Right atrium auricular region (tissue), 2 donors: Measurements from ENCODE around the gene ITGAV. TPM values are rescaled to one million over a fixed set of nuclear protein-coding genes. Genes with fewer than 3 reads are reported as not detected.

Experiments
- DNase-seq: peaks from one replicate; pipeline ENCODE4 v3.0.0-alpha.2; 2019; ENCODE audit warnings: low spot score
- H3K27ac ChIP-seq, 2 donors: fragments of 200-600 bp; sonication (generic); 1 replicate in 1 of 2; 2 replicates in 1 of 2; pipeline ENCODE4 v1.5.1; 2016 to 2019
- H3K27me3 ChIP-seq, 2 donors: fragments of 200-600 bp; sonication (generic); one replicate each; pipeline versions ENCODE4 v1.5.1 to v1.6.0; 2017 to 2019
- H3K36me3 ChIP-seq: fragments of 200-600 bp; sonication (generic); one replicate; pipeline ENCODE4 v1.5.1; 2016
- H3K4me1 ChIP-seq, 2 donors: fragments of 200-600 bp; sonication (generic); one replicate each; pipeline versions ENCODE4 v1.5.1 to v1.6.0; 2017 to 2019
- H3K4me3 ChIP-seq, 2 donors: fragments of 200-600 bp; sonication (generic); 1 replicate in 1 of 2; 2 replicates in 1 of 2; pipeline ENCODE4 v1.5.1; 2017 to 2019; ENCODE audit warnings: mild to moderate bottlenecking in 1 of 2, moderate library complexity in 1 of 2
- H3K9me3 ChIP-seq, 2 donors: fragments of 200-600 bp; sonication (generic); one replicate each; pipeline ENCODE4 v1.5.1; 2019
- total RNA-seq, 2 donors: library from RNA; depleted of rRNA; stranded (reverse); fragments of >200 nt; gene quantifications; one replicate each; pipeline ENCODE4 v1.1.0, GENCODE V29; 2016
- TF ChIP-seq, protein P1 (sequence below), 2 donors: fragments of 200-600 bp; sonication (generic); IDR thresholded peaks; one replicate each; pipeline ENCODE4 v1.5.1; 2019; ENCODE audit warnings: antibody characterized with exemption in 2 of 2

The ITGAV gene
- total RNA-seq, 2 donors from 2014 or later = 79.8 to 152 TPM

GRCh38 chr2:186576614-186577013 is 13.2 kb upstream of the ITGAV start:
- no peak overlapping the region for H3K4me3 ChIP-seq
- no peaks in the 10 kb centered on the region for H3K27me3 ChIP-seq
- H3K4me1 ChIP-seq = no peaks in the 10 kb centered on the region
- DNase-seq = no peak
- no peaks in the 10 kb centered on the region for H3K9me3 ChIP-seq
- TF ChIP-seq, protein P1, sequence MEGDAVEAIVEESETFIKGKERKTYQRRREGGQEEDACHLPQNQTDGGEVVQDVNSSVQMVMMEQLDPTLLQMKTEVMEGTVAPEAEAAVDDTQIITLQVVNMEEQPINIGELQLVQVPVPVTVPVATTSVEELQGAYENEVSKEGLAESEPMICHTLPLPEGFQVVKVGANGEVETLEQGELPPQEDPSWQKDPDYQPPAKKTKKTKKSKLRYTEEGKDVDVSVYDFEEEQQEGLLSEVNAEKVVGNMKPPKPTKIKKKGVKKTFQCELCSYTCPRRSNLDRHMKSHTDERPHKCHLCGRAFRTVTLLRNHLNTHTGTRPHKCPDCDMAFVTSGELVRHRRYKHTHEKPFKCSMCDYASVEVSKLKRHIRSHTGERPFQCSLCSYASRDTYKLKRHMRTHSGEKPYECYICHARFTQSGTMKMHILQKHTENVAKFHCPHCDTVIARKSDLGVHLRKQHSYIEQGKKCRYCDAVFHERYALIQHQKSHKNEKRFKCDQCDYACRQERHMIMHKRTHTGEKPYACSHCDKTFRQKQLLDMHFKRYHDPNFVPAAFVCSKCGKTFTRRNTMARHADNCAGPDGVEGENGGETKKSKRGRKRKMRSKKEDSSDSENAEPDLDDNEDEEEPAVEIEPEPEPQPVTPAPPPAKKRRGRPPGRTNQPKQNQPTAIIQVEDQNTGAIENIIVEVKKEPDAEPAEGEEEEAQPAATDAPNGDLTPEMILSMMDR (IDR thresholded peaks at IDR 0.05) = no peak
- H3K27ac ChIP-seq = no peak overlapping the region
- no peaks in the 10 kb centered on the region for H3K36me3 ChIP-seq

GRCh38 chr2:186582698-186583097 is 7.2 kb upstream of the ITGAV start:
- TF ChIP-seq, protein P1 (IDR thresholded peaks at IDR 0.05) = no peak
- H3K36me3 ChIP-seq = no peaks in the 10 kb centered on the region
- no peaks in the 10 kb centered on the region for H3K9me3 ChIP-seq
- H3K4me1 ChIP-seq = no peaks in the 10 kb centered on the region
- no peak overlapping the region for H3K4me3 ChIP-seq
- H3K27me3 ChIP-seq = no peaks in the 10 kb centered on the region
- DNase-seq = no peak
- H3K27ac ChIP-seq = no peak overlapping the region

- H3K27me3 ChIP-seq = no peaks in the 10 kb centered on the region
- H3K36me3 ChIP-seq = no peaks in the 10 kb centered on the region
- DNase-seq = no peak
- no peak overlapping the region for H3K27ac ChIP-seq
- H3K4me3 ChIP-seq = no peak overlapping the region
- TF ChIP-seq, protein P1 (IDR thresholded peaks at IDR 0.05) = no peak
- H3K4me1 ChIP-seq = peaks cover 0 to 6% of the 10 kb centered on the region in 2 donors
- no peaks in the 10 kb centered on the region for H3K9me3 ChIP-seq
Observed at GRCh38 chr2:186584053-186584452, 5.8 kb upstream of the ITGAV start.

- Histone ChIP-seq H3K36me3 (no peaks in the 10 kb centered on the region), H3K27me3 (no peaks in the 10 kb centered on the region), H3K4me3 (no peak overlapping the region), H3K4me1 (peaks cover 0 to 30% of the 10 kb centered on the region in 2 donors), H3K27ac (no peak overlapping the region), H3K9me3 (no peaks in the 10 kb centered on the region)
- DNase-seq = no peak
- TF ChIP-seq, protein P1 (IDR thresholded peaks at IDR 0.05) = no peak
Observed at GRCh38 chr2:186588421-186588820, 1.4 kb upstream of the ITGAV start.

- Histone ChIP-seq H3K4me3 (peak overlapping the region; percentile 79 to 81), H3K9me3 (no peaks in the 10 kb centered on the region), H3K4me1 (peaks cover 0 to 36% of the 10 kb centered on the region in 2 donors), H3K27ac (peak overlapping the region; percentile 98 to 99), H3K27me3 (no peaks in the 10 kb centered on the region), H3K36me3 (no peaks in the 10 kb centered on the region)
- no peak for DNase-seq
- TF ChIP-seq, protein P1 (IDR thresholded peaks at IDR 0.05) = no peak
Observed at GRCh38 chr2:186588940-186589611, 780 bp upstream of the ITGAV start.

GRCh38 chr2:186590350-186590758 is 498 bp downstream of the ITGAV start:
- H3K27ac ChIP-seq = peak overlapping the region; percentile 98 to 99
- H3K27me3 ChIP-seq = no peaks in the 10 kb centered on the region
- no peaks in the 10 kb centered on the region for H3K9me3 ChIP-seq
- H3K4me1 ChIP-seq = peaks cover 0 to 49% of the 10 kb centered on the region in 2 donors
- H3K36me3 ChIP-seq = no peaks in the 10 kb centered on the region
- TF ChIP-seq, protein P1 (IDR thresholded peaks at IDR 0.05) = no peak
- H3K4me3 ChIP-seq = peak overlapping the region; percentile 79 to 81
- DNase-seq = peak; percentile 62
